A673 (cell line): ENCODE results near the gene KPNA5. TPM values are rescaled to one million over a fixed set of nuclear protein-coding genes. Genes with fewer than 3 reads are reported as not detected.
"Not testable (repeated sequence)": the region's sequence is repeated elsewhere in the genome, so short reads cannot be mapped to it uniquely, and the experiment has no call there.

Experiments
- BruUV-seq: library from RNA; stranded (reverse); fragments of 400-500 nt; replicated peaks from 2 replicates; lab custom pipeline; 2021; lab: Mats Ljungman, UMichigan
- CTCF ChIA-PET: fragments of 300-600 bp; sonication (Branson Sonifier 250); formaldehyde crosslinking; loops from one replicate; lab custom pipeline; 2022; ENCODE audit warnings: antibody characterized with exemption; lab: Charles Lee
- POLR2A ChIA-PET: fragments of 300-600 bp; sonication (Branson Sonifier 250); formaldehyde crosslinking; loops from one replicate; lab custom pipeline; 2022; ENCODE audit warnings: antibody characterized with exemption; ENCODE audit not compliant: low non-redundant PET; lab: Charles Lee
- DNase-seq: peaks from one replicate; pipeline ENCODE4 v3.0.0-alpha.2; 2015; ENCODE audit warnings: low spot score
- H3K27ac ChIP-seq: fragments of 200-600 bp; sonication (generic); 2 replicates; pipeline ENCODE4 v1.5.1; 2016; ENCODE audit warnings: mixed run types, low read depth, mild to moderate bottlenecking, mixed read lengths, antibody characterized with exemption, low read length; ENCODE audit not compliant: poor library complexity, severe bottlenecking
- H3K27me3 ChIP-seq: fragments of 200-600 bp; sonication (generic); replicated peaks from 2 replicates; pipeline ENCODE4 v1.6.1; 2017; ENCODE audit warnings: mixed run types, low read depth, mild to moderate bottlenecking, mixed read lengths, antibody characterized with exemption, low read length; ENCODE audit not compliant: insufficient read depth, poor library complexity
- H3K36me3 ChIP-seq: fragments of 200-600 bp; sonication (generic); 2 replicates; pipeline ENCODE4 v1.6.1; 2016; ENCODE audit warnings: mixed run types, mild to moderate bottlenecking, mixed read lengths, antibody characterized with exemption, low read length; ENCODE audit not compliant: insufficient read depth, poor library complexity, severe bottlenecking
- H3K4me1 ChIP-seq: fragments of 200-600 bp; sonication (generic); 2 replicates; pipeline ENCODE4 v1.6.1; 2017; ENCODE audit warnings: mixed run types, mild to moderate bottlenecking, mixed read lengths, antibody characterized with exemption, low read length; ENCODE audit not compliant: insufficient read depth, poor library complexity, severe bottlenecking
- H3K4me3 ChIP-seq: fragments of 200-600 bp; sonication (generic); 2 replicates; pipeline ENCODE4 v1.5.1; 2016; ENCODE audit warnings: low read depth, mixed run types, mild to moderate bottlenecking, mixed read lengths, low read length; ENCODE audit not compliant: poor library complexity, severe bottlenecking
- H3K9me3 ChIP-seq: fragments of 200-600 bp; sonication (generic); 2 replicates; pipeline ENCODE4 v1.6.1; 2016; ENCODE audit warnings: mixed run types, low read depth, mild to moderate bottlenecking, mixed read lengths, antibody characterized with exemption, low read length; ENCODE audit not compliant: poor library complexity, severe bottlenecking
- CTCF ChIP-seq: fragments of 300-800, 200-600 bp; sonication (generic); conservative IDR thresholded peaks from 2 replicates; pipeline ENCODE4 v1.5.1; 2017; ENCODE audit warnings: low read depth, mild to moderate bottlenecking, antibody characterized with exemption, low read length, moderate library complexity, mixed read lengths
- EZH2 ChIP-seq: fragments of 200-600 bp; sonication (generic); IDR thresholded peaks from 2 replicates; pipeline ENCODE4 v1.6.1; 2017; ENCODE audit warnings: borderline replicate concordance, low read depth, mild to moderate bottlenecking, mixed read lengths, antibody characterized with exemption, low read length; ENCODE audit not compliant: poor library complexity, severe bottlenecking
- intact Hi-C: fragments of 100-400 bp; cut with micrococcal nuclease; formaldehyde crosslinking; loops from one replicate; pipeline ENCODE4 v1.10.0; 2022; ENCODE audit not compliant: unreplicated experiment
- total RNA-seq: library from RNA; stranded (reverse); gene quantifications from 2 replicates; pipeline ENCODE4 v1.2.3, GENCODE V29; 2021

KPNA5 gene
- total RNA-seq, 1 experiment from 2014 or later = 19.4 TPM

- H3K27ac ChIP-seq = no peak overlapping the region
- POLR2A ChIA-PET = no interaction called here
- no TSS peak for BruUV-seq
- no peak for TF ChIP-seq EZH2
- no peak for TF ChIP-seq CTCF
- DNase-seq = no peak
- H3K4me3 ChIP-seq = no peak overlapping the region
- intact Hi-C loops = no loop called here
- CTCF ChIA-PET = no interaction called here
- H3K36me3 ChIP-seq = peaks cover 14% of the 10 kb centered on the region
- H3K27me3 ChIP-seq = no peaks in the 10 kb centered on the region
- H3K9me3 ChIP-seq = no peaks in the 10 kb centered on the region
- H3K4me1 ChIP-seq = peaks cover 4% of the 10 kb centered on the region
Measured at GRCh38 chr6:116691154-116691553, 10.1 kb downstream of the KPNA5 start.

GRCh38 chr6:116692873-116693272 is 11.9 kb downstream of the KPNA5 start:
- intact Hi-C loops, H3K4me3 ChIP-seq, CTCF ChIA-PET, POLR2A ChIA-PET, DNase-seq, H3K9me3 ChIP-seq, H3K27me3 ChIP-seq, BruUV-seq, H3K4me1 ChIP-seq, H3K27ac ChIP-seq: not testable (repeated sequence)
- peaks cover 14% of the 10 kb centered on the region for H3K36me3 ChIP-seq

GRCh38 chr6:116693275-116693674 is 12.3 kb downstream of the KPNA5 start:
- BruUV-seq, H3K27ac ChIP-seq, H3K9me3 ChIP-seq, CTCF ChIA-PET, H3K4me1 ChIP-seq, H3K4me3 ChIP-seq, intact Hi-C loops, H3K27me3 ChIP-seq, POLR2A ChIA-PET, DNase-seq: not testable (repeated sequence)
- H3K36me3 ChIP-seq = peaks cover 14% of the 10 kb centered on the region

- ChIA-PET CTCF (no interaction called here), POLR2A (no interaction called here)
- no peak overlapping the region for H3K4me3 ChIP-seq
- BruUV-seq = no TSS peak
- no peak overlapping the region for H3K27ac ChIP-seq
- H3K27me3 ChIP-seq = no peaks in the 10 kb centered on the region
- peaks cover 18% of the 10 kb centered on the region for H3K36me3 ChIP-seq
- H3K4me1 ChIP-seq = no peaks in the 10 kb centered on the region
- intact Hi-C loops = no loop called here
- DNase-seq = no peak
- no peak for TF ChIP-seq CTCF
- H3K9me3 ChIP-seq = no peaks in the 10 kb centered on the region
Measured at GRCh38 chr6:116695401-116695800, 14.4 kb downstream of the KPNA5 start.
